ENCODE measurements around the gene GLI3. TPM values are rescaled to one million over a fixed set of nuclear protein-coding genes. Genes with fewer than 3 reads are reported as not detected.

GLI3 gene
- total and polyA plus RNA-seq, 2 experiments from 2014 or later, result 15.2 to 27.9 TPM

GRCh38 chr7:42198296-42198695 lies 38.7 kb downstream of the GLI3 start:
- H3K27me3 ChIP-seq, result no peaks in the 10 kb centered on the region
- no peaks in the 10 kb centered on the region for H3K36me3 ChIP-seq
- H3K4me1 ChIP-seq (ENCODE audit: low read depth), result peaks cover 7% of the 10 kb centered on the region
- no peak overlapping the region for H3K4me3 ChIP-seq
- TF ChIP-seq CTCF (IDR thresholded peaks at IDR 0.05; ENCODE audit: low read depth, low read length), result no peak
- no peak overlapping the region for H3K27ac ChIP-seq
- H3K9me3 ChIP-seq (ENCODE audit: low read depth), result no peaks in the 10 kb centered on the region
- DNase-seq (ENCODE audit: low read depth in 1 of 2, low spot score in 1 of 2), result no peak

- peak in 1 of 2 donors; percentile 47 for DNase-seq (ENCODE audit: low read depth in 1 of 2, low spot score in 1 of 2)
- no peak overlapping the region for H3K27ac ChIP-seq
Measured at GRCh38 chr7:42197451-42197850, 39.6 kb downstream of the GLI3 start.

GRCh38 chr7:42194238-42194637 lies 42.8 kb downstream of the GLI3 start:
- no peak overlapping the region for H3K4me3 ChIP-seq
- no peaks in the 10 kb centered on the region for H3K27me3 ChIP-seq
- no peaks in the 10 kb centered on the region for H3K9me3 ChIP-seq (ENCODE audit: low read depth)
- H3K36me3 ChIP-seq, result no peaks in the 10 kb centered on the region
- peaks cover 18% of the 10 kb centered on the region for H3K4me1 ChIP-seq (ENCODE audit: low read depth)
- peak in 1 of 2 donors; percentile 53 for DNase-seq (ENCODE audit: low read depth in 1 of 2, low spot score in 1 of 2)
- TF ChIP-seq CTCF (IDR thresholded peaks at IDR 0.05; ENCODE audit: low read depth, low read length), result no peak
- H3K27ac ChIP-seq, result no peak overlapping the region

More at GRCh38 chr7:42197451-42197850, 39.6 kb downstream of the GLI3 start:
- Histone ChIP-seq H3K9me3 (ENCODE audit: low read depth) (no peaks in the 10 kb centered on the region), H3K4me3 (no peak overlapping the region), H3K27me3 (no peaks in the 10 kb centered on the region), H3K36me3 (no peaks in the 10 kb centered on the region), H3K4me1 (ENCODE audit: low read depth) (peaks cover 16% of the 10 kb centered on the region)
- TF ChIP-seq CTCF (IDR thresholded peaks at IDR 0.05; ENCODE audit: low read depth, low read length), result no peak

- peak in 1 of 2 donors; percentile 43 for DNase-seq (ENCODE audit: low read depth in 1 of 2, low spot score in 1 of 2)
- no peak overlapping the region for H3K4me3 ChIP-seq
- TF ChIP-seq CTCF (IDR thresholded peaks at IDR 0.05; ENCODE audit: low read depth, low read length), result no peak
- no peaks in the 10 kb centered on the region for H3K9me3 ChIP-seq (ENCODE audit: low read depth)
- no peaks in the 10 kb centered on the region for H3K27me3 ChIP-seq
- no peaks in the 10 kb centered on the region for H3K36me3 ChIP-seq
- H3K4me1 ChIP-seq (ENCODE audit: low read depth), result peaks cover 18% of the 10 kb centered on the region
- peak overlapping the region; percentile 51 for H3K27ac ChIP-seq
Measured at GRCh38 chr7:42193471-42194129, 43.4 kb downstream of the GLI3 start.

- no peaks in the 10 kb centered on the region for H3K9me3 ChIP-seq (ENCODE audit: low read depth)
- H3K27ac ChIP-seq, result peak overlapping the region; percentile 51
- peaks cover 18% of the 10 kb centered on the region for H3K4me1 ChIP-seq (ENCODE audit: low read depth)
- TF ChIP-seq CTCF (IDR thresholded peaks at IDR 0.05; ENCODE audit: low read depth, low read length), result no peak
- H3K27me3 ChIP-seq, result no peaks in the 10 kb centered on the region
- H3K36me3 ChIP-seq, result no peaks in the 10 kb centered on the region
- no peak overlapping the region for H3K4me3 ChIP-seq
- DNase-seq (ENCODE audit: low read depth in 1 of 2, low spot score in 1 of 2), result peak; percentile 17 to 26
Measured at GRCh38 chr7:42192851-42193461, 44.1 kb downstream of the GLI3 start.
